Panc1 (cell line): ENCODE measurements around the gene TNFRSF18.

Experiments used
- CTCF ChIP-seq: fragments of 450-650 bp; IDR thresholded peaks from 2 replicates; pipeline ENCODE4 v1.5.1; 2017; ENCODE audit warnings: mild to moderate bottlenecking
- SIN3A ChIP-seq: IDR thresholded peaks from 2 replicates; pipeline ENCODE4 v1.6.1; 2012; ENCODE audit warnings: low read depth, mild to moderate bottlenecking, low read length, moderate library complexity, borderline replicate concordance; ENCODE audit not compliant: insufficient read depth

- no peak for TF ChIP-seq CTCF
- 0 out of 2 replicates have a peak, but pooled peaks have one; percentile 4 for TF ChIP-seq SIN3A
These were observed 31.7 kb upstream of the TNFRSF18 start for GRCh38 chr1:1237874-1238701.
